Kidney tubule cell (primary cell): ENCODE results near the gene MRPL36.
A peak's percentile ranks its signal among the peaks of the same experiment; 100 is the strongest.
"Not testable (repeated sequence)": the region's sequence is repeated elsewhere in the genome, so short reads cannot be mapped to it uniquely, and the experiment has no call there.

Experiments
- DNase-seq: peaks from one replicate; pipeline ENCODE4 v3.0.0-alpha.2; 2018; ENCODE audit warnings: low spot score

The MRPL36 gene

DNA sequence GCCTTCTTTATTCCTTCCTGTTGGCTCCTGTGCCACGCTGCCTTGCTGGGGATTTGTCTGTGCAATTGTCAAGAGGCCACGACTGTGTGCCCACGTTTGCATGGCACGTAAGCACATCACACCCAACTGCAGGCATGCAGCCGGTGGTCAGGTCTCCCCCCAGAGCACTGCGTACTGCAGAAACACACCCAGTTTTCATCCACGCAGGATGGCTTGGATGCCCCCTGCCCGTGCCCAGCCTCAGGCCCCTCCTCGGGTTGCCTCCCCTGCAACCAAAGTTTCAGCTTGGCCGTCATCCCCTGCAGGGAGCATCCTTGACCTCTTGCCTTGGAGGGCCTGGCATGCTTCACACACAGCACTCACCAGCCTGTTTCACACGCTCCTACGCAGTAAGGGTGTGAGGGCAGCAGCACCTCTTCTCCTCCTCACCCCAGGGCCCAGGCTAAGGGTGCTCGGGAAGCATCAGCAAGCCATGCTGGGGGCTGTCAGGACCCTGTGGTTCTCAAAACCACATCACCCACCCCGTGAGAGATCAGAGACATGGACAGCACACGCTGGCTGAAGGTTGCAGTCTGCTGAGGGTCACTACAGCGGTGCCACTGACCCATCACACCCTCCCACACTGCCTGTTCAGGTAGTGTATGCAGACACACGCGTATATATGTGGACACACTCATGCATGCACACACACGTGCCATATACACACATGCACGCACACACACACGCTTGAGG is 3.1 kb downstream of the MRPL36 start:
- DNase-seq: no peak

DNA sequence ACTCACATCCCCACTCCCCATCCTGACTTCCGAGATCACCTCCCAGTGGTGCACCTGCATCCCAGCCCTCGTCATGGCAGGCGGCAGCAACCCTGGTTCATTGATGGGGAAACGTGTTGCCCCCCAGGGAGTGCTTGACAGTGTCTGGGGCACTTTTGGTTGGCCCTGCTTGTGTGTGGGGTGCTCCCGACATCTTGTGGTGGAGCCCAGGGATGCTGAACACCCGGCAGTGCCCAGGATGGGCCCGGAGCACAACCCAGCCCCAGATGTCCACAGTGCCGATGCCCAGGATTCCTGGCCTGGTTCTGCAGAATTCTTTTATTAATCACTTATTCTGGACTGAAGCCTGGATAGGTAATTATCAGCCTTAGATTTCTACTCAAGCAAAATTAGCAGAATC is 3.7 kb downstream of the MRPL36 start:
- DNase-seq: no peak

DNA sequence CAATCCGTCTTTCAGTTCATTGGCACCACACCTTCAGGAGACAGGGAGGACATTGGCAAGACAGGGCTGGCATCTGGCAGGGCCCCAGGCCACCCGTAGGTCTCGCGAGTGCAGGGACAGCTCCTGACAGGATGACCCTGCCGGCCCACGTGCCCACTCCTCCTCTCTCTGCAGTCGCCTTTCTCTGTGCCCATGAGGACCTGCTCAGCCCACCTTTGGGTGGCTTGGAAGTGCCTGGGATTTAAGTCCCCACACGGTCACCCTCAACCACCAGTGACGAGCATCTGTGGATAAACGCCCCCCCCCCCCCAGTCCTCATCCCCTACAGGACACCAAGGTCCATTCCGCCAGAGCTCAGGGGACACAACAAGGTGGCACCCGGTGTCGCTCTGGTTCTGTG is 4.1 kb downstream of the MRPL36 start:
- DNase-seq: no peak

DNA sequence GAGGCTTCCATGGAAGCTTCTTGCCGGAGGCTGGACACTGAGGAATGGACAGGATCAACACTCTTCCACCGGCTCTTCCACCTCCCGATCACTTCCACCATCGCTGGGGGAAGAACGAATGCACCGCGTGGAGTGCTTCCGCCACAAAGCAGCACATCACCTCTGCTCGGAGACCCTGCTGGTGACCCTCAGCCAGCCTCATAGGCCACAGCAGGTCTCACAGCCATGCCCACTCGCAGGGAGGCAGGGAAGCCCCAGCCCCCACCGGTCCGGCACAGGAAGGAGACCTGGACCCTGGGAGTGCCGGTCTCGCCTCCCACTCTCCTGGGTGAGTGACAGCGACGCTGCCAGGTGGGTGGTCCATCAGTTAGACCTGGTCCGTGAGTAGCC is 4.7 kb downstream of the MRPL36 start:
- DNase-seq: no peak

DNA sequence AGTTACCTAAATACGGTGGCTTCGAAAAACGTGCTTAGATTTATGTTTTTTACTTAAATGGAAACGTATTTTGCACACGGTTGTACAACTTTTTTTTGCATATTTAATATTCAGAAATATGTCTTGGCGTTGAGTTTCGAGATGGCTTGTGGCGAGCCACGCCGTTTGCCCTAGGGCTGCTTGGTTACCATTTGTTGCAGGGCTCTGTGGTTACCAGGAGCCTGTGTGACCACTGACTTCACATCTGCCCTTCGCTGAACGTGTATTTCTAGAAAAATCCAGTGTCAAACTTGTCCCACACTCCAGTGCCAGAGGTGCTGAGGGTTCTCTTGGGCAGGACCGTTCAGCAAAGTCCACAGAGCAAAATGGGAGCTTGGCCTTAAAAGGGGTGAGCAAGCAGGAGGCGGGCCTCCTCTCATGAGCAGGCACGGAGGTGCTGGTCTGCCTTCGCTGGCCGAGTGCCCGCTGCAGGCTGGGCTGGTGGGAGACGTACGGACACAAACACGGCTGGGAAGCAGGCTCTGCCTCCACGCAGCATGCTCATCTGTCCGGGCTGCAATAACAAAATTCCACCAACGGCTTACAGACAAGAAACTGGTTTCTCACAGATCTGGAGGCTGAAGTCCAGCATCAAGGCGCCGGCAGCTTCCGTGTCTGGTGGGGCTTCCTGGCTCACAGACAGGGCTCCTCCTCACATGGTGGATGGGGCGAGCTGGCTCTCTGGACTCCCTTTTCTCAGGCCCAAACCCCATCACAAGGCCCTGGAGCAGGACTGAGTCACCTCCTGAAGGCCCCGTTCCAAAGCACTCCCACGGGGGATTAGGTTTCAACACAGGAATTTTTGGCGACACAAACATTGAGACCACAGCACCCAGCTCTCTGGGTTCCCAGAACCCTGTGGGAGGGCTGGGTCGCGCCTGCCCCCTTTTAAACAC is 5.4 kb downstream of the MRPL36 start:
- DNase-seq: peak; percentile 34

DNA sequence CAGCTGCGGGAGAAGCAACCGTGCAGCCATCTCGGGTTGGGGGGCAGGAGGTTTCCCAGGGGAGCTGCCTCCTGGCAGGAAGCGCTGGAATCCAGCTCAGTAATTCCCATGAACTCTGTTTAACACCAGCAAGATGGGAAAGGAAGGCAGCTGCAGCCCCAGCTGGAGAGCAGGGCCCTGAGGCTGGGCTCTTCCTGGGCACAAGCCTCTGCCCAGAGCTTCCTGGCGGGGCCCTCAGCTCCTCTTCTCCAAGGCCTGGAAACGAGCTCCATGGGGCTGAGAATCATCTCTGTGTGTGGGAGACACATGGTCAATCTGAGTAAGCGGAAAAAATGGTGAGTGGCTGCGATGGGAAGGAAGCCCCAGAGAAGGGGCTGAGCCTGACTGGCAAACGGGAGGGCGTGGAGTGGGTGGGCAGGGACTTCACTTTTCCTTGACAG is 6.3 kb downstream of the MRPL36 start:
- DNase-seq: no peak

DNA sequence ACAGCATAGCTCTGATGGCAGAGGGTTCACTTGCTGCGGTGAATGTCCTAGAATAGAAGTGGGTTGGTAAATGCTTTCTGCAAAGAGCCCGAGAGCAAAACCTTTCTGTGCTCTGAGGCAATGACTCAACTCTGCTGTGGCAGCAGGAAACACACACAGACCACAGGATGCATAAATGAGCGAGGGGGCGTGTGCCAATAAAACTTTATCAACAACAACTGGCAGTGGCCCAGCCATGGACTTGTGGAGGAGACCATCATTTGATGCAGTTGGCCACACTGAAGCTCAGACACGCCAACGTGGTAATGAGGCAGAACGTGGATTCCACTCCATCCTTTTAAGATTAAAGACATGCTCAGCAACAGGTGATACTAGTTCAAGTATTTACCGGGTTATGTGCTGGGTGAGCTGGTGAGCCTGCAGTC is 6.8 kb downstream of the MRPL36 start:
- peak; percentile 65 for DNase-seq

DNA sequence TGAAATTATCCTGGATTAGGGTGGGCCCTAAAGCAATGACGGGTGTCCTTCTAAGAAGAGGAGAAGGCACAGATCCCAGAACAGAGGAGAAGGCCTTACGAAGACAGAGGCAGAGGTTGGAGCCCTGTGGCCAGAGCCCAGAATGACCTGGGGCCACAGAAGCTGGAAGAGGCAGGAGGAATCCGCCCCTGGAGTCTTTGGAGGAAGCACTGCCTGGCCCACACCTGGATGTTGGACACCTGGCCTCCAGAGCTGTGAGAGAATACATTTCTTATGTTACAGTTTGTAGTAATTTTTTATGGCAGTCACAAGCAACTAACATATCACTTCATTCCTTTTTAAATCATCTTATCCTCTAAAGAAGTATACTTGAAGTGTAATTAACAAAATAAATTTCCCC is 8.5 kb downstream of the MRPL36 start:
- no peak for DNase-seq

DNA sequence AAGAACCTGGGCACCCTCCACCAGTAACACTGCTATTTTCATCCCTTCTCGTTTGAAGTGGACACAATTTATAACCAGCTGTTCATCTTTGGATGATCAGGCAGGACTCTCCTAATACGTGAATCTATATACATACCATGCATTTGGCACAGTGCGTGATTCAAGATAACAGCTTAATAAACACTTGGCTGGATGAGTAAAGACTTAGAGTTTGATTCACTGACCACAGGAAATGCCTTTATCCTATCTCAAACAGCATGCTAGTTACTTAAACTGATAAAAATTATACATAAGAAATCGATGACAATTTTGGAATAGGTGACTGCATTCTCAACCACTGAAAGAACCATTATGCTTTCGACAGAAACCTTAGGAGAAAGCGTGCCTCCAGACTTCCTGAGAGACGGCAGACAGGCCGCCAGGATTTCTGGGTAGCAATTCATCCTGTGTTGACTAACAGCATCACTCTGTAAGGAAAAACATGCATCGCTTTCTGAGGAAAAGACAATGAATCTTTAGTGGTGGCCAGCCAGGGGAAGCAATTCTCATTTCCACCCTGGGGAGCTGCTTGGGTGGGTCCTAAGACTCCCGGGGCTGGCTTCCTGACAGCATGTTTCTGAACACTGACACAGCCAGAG is 9.7 kb downstream of the MRPL36 start:
- peak; percentile 14 for DNase-seq

DNA sequence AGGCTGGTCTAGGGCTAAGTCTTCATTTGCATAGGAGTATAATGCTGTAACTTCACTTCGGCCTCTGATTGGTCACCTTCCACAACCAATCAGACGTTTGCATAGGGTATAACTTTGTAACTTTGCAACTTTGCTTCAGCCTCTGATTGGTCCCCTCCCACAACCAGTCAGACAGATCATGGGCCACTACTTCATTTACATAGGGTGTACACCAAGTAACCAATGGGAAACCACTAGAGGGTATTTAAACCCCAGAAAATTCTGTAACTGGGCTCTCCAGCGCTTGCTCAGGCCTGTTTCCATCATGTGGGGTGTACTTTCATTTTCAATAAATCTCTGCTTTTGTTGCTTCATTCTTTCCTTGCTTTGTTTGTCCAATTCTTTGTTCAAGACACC is 10.2 kb downstream of the MRPL36 start:
- not testable (repeated sequence) for DNase-seq

DNA sequence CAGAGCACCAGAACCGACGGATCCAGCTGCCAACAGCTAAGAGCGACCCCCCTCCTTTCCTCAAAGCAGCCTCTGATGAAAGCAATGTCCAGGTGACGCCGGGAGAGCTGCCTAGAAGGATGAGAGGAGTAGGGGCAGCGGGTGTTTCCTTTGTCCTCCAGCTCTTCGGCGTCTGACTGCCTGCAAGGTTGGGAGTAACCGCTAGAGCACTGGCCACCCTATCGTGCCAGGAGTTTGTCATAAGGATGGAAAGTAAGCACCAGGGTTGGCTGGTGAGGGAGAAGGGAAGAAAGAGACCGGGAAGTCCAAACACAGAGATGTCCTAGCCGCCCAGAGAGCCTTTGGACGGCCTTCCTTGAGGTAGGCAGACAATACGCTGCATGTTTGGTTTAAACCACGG is 10.8 kb downstream of the MRPL36 start:
- no peak for DNase-seq

DNA sequence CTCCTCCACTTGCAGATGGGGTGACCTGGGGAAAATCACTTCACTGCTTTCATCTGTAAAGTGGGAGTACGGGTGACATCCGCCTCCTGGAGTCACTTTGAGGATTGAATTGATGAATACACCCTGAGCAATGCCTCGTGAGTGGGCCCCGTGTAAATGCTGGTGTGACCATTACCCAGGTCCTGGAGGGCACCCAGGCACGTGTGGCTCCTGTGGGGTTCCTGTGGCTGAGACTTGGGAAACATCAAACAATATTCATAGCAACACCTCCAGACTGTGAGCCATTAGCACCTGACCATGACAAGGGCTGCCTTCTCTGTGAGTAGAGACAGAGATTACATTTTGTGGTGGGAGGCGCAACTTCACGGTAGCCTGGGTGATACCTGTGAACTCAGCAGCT is 11.4 kb downstream of the MRPL36 start:
- DNase-seq: no peak

DNA sequence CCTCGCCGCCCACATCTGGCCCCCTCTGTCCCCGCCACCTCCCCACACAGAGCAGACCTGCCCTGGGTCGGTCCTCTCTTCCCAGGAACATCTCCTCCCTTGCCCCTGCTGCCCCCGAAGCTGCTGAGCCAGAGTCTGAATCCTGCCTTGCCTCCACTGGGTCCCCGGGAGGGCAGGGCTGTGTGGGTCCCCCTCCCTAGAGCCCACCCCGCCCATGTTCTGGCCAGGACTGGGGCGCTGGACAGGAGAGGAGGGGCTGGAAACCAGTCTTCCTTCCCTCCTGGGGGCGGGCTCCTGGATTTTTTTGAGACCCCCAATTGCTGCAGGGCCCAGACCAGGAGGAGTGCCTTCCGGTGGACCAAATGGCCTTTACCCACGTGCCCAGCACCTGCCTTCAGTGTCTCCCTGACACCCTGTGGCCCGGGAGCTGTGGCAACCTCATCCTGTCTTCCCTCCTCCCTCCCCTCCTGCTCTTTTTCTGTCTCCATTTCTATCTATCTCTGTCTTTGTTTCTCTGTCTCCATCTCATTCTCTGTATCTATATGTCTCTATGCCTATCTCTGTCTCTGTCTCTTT is 12.1 kb downstream of the MRPL36 start:
- DNase-seq: no peak

DNA sequence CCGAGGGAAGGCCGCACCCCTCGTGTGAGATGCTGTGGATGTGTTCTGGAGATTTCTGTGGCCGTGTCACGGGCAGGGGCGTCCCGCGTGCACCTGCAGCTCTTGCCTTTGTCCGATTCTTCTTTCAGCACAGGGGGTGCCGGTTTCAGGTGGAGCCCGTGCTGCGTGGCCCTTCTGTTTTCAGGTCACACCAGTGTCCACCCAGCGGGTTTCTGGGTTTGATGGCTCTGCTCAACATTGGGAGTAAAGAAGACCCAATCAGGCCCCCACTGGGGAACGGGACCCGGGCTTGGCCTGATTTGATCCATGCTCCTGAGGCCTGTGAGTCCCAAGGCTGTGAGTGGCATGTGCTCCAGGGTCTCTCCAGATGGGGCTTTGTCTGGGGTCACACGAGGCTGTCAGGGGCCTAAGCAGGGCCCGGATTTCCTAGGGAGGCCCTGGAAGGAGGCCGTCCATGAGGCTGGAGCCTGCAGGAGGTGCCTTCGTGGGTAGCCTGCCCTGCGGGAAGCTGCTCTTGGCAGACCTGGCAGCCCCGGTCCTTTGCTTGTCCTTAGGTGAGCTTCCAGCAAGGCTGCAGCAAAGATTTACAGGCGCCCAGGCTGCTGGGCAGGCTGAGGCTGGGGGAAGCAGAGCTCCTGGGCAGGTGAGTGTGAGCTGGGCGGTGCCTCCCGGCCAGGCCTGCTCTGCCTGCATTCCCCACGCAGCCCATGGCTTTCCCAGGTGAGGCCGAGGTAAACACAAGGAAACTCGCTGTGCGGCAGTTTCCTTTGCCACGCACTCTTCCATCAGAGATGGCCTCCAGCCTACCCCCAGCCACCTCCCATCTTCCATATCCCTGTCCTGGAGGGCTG is 12.8 kb downstream of the MRPL36 start:
- no peak for DNase-seq

DNA sequence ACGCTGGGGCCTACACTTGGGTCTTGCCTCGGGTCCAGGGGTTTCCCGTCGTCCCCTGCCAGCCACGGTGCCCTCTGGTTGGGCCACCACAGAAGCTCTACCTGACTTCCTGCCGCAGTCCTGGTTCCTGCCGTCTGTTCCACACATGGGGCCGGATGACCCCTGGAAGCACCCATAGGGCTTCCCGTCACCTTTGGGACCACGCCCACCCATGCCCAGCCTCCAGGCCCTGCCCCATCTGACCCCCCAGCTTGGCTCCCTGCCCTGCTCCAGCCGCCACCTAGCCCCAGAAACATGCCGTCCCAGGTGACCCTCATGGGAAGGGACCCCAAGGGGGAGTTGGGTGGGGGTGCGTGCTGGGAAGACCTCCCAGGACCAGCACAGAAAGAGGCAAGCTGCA is 13.7 kb downstream of the MRPL36 start:
- DNase-seq: no peak

DNA sequence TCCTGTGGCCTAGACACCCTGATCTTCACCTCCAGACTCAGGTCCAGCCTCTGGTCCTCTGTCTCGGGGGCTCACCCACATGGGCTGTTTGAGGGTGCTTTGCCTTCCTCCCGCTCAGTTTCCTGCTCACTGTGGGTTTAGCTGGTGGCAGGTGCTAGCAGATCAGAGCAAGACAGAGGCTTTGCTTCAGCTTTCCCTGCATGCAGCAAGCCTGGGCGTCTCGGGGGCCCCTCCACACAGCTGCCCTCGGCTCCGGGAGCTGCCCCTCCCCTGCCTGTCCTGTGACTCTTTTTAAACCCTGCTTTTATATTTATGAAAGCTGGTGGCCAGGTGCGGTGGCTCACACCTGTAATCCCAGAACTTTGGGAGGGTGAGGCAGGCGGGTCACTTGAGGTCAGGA is 14.6 kb downstream of the MRPL36 start:
- DNase-seq: no peak

DNA sequence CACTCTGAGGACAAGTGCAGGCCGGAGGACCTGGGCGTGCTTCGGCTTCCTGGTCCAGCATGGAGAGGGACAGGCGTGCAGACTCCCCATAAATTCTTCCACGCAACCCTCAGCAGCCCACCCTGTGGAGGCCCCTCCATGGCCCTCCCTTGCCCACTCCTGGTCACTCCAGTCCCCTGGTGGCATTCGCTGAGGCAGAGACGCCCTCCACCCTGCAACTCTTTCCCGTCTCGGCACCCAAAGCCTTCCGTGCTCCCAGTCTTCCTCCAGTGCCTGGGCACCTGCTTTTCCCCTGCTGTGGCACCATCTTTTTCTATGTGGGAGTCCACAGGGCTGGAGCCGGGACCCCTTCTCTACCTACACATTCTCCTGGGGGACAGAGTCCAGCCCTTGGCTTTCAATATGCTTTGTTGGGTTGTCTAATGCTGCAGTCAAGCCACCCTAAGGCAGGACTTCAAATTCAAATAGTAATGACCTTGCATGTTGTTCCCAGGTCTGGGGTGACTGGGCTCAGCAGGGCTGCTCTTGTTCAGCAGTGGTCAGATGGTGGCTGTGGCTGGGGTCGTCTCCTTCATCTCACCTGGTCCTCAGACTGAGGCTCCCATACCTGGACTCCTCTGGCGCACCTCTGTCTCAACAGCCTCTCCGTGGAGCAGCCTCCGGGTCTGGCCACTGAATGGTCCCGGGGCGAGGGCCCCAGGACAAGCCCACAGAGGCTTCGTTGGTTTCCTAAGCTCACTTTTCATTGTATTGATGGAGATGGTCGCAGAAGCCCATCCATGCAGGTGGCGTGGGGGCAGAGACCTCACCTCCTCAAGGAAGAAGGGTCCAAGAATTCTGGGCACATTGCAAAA is 15.2 kb downstream of the MRPL36 start:
- DNase-seq: no peak

DNA sequence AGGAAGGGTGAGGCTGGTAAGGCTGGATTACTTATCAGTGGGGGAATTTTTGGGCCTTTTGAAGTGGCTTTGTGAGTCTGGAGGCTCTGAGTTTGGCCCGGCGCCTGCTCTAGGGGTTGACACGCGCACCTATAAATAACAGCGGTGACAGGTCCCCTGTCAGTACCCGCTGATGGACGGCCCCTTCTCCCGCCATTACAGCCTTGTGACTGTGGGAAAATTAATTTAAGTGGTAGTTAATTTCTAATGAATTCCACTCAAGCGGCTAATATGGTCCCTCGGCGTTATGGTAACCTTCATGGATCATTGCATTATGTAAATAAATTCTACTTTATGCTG is 16.5 kb downstream of the MRPL36 start:
- peak; percentile 39 for DNase-seq

DNA sequence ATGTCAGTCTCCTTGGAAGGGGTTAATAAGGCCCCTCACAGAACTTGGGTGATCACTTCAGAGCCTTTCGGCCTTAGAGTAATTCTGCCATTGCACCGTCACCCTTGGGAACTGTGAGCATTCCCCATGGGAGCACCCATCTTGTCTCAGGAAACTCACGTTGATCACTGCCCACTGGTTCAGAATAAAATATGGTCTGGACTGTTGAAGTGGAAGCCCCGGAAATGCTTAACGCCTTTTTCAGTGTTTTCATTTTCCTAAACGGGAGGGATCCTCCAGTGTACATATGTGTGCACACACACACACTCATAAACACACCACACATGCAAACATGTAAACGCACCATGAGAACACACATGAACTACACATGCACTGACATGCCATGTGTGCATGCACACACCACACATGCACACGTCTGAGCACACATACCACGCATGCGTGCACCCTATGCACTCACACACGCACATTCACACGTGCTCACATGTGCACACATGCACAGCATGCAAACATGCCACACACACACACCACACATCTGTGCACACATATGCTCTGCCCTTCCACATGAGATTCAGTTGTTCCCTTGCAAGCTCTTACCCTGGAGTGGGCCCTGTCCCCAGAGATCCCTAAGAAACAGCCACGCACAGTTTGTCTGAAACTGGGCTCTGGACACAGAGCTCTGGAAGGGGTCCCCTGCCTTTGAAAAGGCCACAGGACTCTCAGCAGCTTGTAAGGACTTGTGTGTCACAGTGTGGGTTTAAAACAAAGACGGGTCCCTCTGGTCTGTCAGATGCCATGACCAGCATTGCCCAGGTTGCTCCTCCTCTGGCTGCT is 17.0 kb downstream of the MRPL36 start:
- no peak for DNase-seq
